ENCODE data around the gene CUZD1. TPM values are rescaled to one million over a fixed set of nuclear protein-coding genes. Genes with fewer than 3 reads are reported as not detected.

CUZD1 gene
- total RNA-seq (2012; rRNA removed) (0.36 and 0.56 TPM in 2 replicates), polyA plus RNA-seq (2012; rRNA removed) (0.56 and 0.67 TPM in 2 replicates), Bru-seq, nascent RNA (percentile 43 among the genes with signal in this experiment), BruChase-seq, experiment 1, labeled RNA remaining after a 6-hour chase (percentile 27 among the genes with signal in this experiment), BruChase-seq, experiment 2, labeled RNA remaining after a 2-hour chase (percentile 29 among the genes with signal in this experiment)
- polyA plus RNA-seq (2012; cell fraction: cytosol; rRNA removed): 0.07 and 0.10 TPM in 2 replicates
- polyA plus RNA-seq (2012; cell fraction: nucleus; rRNA removed; ENCODE audit: low replicate concordance): 0.62 and 3.9 TPM in 2 replicates
- long read RNA-seq, partial matches to known transcripts: 0 of 2 reads
- long read RNA-seq, other reads (novel, unspliced or antisense): 2 of 2 reads

DNA sequence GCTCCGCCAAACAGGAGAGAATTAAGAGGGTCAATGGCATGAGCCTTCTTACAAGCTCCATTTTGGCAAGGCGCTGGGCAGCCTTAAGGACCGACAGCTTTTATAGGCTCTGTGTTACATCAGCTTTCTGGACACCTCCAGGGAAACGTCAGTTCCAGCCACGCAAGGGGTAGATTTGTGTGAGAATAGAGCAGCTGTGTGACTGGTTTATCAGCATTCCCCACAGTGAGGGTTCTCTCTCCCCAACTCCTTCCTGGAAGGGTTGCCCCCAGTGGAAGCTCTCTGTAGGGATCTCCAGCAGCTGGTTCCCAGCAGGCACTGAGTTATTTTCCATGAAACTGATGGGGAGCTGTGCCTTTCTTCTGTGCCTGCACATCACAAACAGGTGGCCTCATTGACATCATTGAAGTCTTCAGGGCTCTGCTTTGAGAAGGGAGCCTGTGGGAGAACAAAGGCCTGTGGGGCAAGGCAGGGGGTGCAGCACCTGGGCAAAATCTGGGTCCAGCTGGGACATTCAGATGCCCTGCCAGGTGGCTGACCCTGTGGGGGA is at the start of gene CUZD1:
CUZD1 (minus strand) TSS at position 75 of the 550 bp plus-strand sequence; CDS start at position 61, 14 bp downstream.
- dilution Hi-C loops (cut with HindIII; ENCODE audit: low sequenced_read_pairs, unreplicated experiment) (no loop called here), in situ Hi-C loops (cut with MboI; ENCODE audit: low sequenced_read_pairs) (no loop called here), intact Hi-C loops (cut with micrococcal nuclease) (no loop called here)
- H2AFZ ChIP-seq (replicated peaks; ENCODE audit: low read length, poor library complexity): no peak within 1 kb of the TSS
- H2BK120ac ChIP-seq (ENCODE audit: low read depth, low read length): no peak within 1 kb of the TSS
- no peaks in the 10 kb centered on the region for H3K36me3 ChIP-seq (ENCODE audit: control insufficient read depth, insufficient read depth, low read length)
- peaks cover 5% of the 10 kb centered on the region; the same call in 1 of the 2 replicates for H3K9me1 ChIP-seq (ENCODE audit: insufficient read depth, low read length)
- H4K8ac ChIP-seq (ENCODE audit: low read depth in 2 of 2, low read length in 2 of 2): no peak within 1 kb of the TSS
- H4K5ac ChIP-seq (ENCODE audit: low read depth, low read length): no peak within 1 kb of the TSS
- peaks cover 9% of the 10 kb centered on the region; the same call in 1 of the 2 replicates for H3K4me1 ChIP-seq (ENCODE audit: control insufficient read depth, insufficient read depth, low read length)
- ATAC-seq (ENCODE audit: low read depth) (no peak), DNase-seq (no peak)
- no TSS peak for BruUV-seq (replicated peaks)
- H3K4me2 ChIP-seq (ENCODE audit: low read depth, low read length): no peak within 1 kb of the TSS
- no peak within 1 kb of the TSS for H3K4ac ChIP-seq (ENCODE audit: low read depth, low read length)
- H3K23ac ChIP-seq (ENCODE audit: low read depth, low read length): no peak within 1 kb of the TSS
- no peak within 1 kb of the TSS for H4K91ac ChIP-seq (ENCODE audit: insufficient read depth, low read depth, low read length)
- no peak within 1 kb of the TSS for H2AK9ac ChIP-seq (replicated peaks; ENCODE audit: low read depth, low read length, poor library complexity)
- H3K27ac ChIP-seq (ENCODE audit: insufficient read depth, low read length): no peak within 1 kb of the TSS
- H3K18ac ChIP-seq (ENCODE audit: low read depth, low read length): no peak within 1 kb of the TSS
- H3K4me3 ChIP-seq (ENCODE audit: insufficient read depth, low read depth, low read length): no peak within 1 kb of the TSS
- H4K20me1 ChIP-seq (ENCODE audit: insufficient read depth, low read length): no peaks in the 10 kb centered on the region
- H3K14ac ChIP-seq (replicated peaks; ENCODE audit: low read depth, low read length): no peak within 1 kb of the TSS
- CTCF ChIA-PET: no interaction called here
- no peak within 1 kb of the TSS for H2BK20ac ChIP-seq (ENCODE audit: low read depth, low read length)
- H3K9me3 ChIP-seq (ENCODE audit: control insufficient read depth, insufficient read depth, low read length): no peaks in the 10 kb centered on the region
- no peaks in the 10 kb centered on the region for H3K27me3 ChIP-seq (ENCODE audit: control insufficient read depth, insufficient read depth, low read length)
- no peak within 1 kb of the TSS for H2BK15ac ChIP-seq (ENCODE audit: low read depth, low read length)
- POLR2A ChIA-PET (ENCODE audit: unreplicated experiment): no interaction called here
- no peak within 1 kb of the TSS for H3K56ac ChIP-seq (ENCODE audit: extremely low read depth, insufficient read depth, low read length)
- no peak within 1 kb of the TSS for H2AK5ac ChIP-seq (ENCODE audit: low read depth, low read length)
- H3K79me1 ChIP-seq (ENCODE audit: low read depth in 1 of 2, low read length in 2 of 2): peaks cover 0 to 8% of the 10 kb centered on the region in 2 experiments; a peak in 3 of 4 replicates
- WGBS, 2 experiments (ENCODE audit: extremely low coverage in 2 of 2, insufficient read length in 1 of 2): 73% methylated on average over 3 of the region's 5 CpGs; no CpG with 5 or more reads in 1 of the 2 experiments
- no peak within 1 kb of the TSS for H2BK5ac ChIP-seq (ENCODE audit: low read depth, low read length, poor library complexity, severe bottlenecking)
- no peak within 1 kb of the TSS for H3K9ac ChIP-seq (ENCODE audit: low read depth, low read length)
- TF ChIP-seq, protein P1, sequence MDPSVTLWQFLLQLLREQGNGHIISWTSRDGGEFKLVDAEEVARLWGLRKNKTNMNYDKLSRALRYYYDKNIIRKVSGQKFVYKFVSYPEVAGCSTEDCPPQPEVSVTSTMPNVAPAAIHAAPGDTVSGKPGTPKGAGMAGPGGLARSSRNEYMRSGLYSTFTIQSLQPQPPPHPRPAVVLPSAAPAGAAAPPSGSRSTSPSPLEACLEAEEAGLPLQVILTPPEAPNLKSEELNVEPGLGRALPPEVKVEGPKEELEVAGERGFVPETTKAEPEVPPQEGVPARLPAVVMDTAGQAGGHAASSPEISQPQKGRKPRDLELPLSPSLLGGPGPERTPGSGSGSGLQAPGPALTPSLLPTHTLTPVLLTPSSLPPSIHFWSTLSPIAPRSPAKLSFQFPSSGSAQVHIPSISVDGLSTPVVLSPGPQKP (IDR thresholded peaks at IDR 0.05; ENCODE audit: borderline replicate concordance, low read depth, low read length): no peak
- TF ChIP-seq RAD21 (IDR thresholded peaks at IDR 0.05; ENCODE audit: low read length) (no peak), RFX5 (IDR thresholded peaks at IDR 0.05; ENCODE audit: low read depth, low read length) (no peak), NFE2L2 (IDR thresholded peaks at IDR 0.05; ENCODE audit: low read depth, low read length) (no peak), MAFK (IDR thresholded peaks at IDR 0.05; ENCODE audit: low read depth, low read length) (no peak), FOS (IDR thresholded peaks at IDR 0.05; ENCODE audit: low read depth, low read length) (no peak), MXI1 (IDR thresholded peaks at IDR 0.05; ENCODE audit: borderline replicate concordance, low read depth, low read length) (no peak), CEBPB (IDR thresholded peaks at IDR 0.05; ENCODE audit: low read depth, low read length) (no peak), BHLHE40 (IDR thresholded peaks at IDR 0.05; ENCODE audit: low read depth, low read length) (no peak), CTCF (conservative IDR thresholded peaks at IDR 0.05; ENCODE audit: low read depth, low read length) (no peak), RCOR1 (IDR thresholded peaks at IDR 0.05; ENCODE audit: insufficient replicate concordance, low read length) (no peak), MAZ (IDR thresholded peaks at IDR 0.05; ENCODE audit: borderline replicate concordance, low read depth, low read length) (no peak), POLR2A (IDR thresholded peaks at IDR 0.05; ENCODE audit: low read depth, low read length) (no peak), SMC3 (IDR thresholded peaks at IDR 0.05; ENCODE audit: low read depth, low read length) (no peak)
- TF ChIP-seq, protein P2, sequence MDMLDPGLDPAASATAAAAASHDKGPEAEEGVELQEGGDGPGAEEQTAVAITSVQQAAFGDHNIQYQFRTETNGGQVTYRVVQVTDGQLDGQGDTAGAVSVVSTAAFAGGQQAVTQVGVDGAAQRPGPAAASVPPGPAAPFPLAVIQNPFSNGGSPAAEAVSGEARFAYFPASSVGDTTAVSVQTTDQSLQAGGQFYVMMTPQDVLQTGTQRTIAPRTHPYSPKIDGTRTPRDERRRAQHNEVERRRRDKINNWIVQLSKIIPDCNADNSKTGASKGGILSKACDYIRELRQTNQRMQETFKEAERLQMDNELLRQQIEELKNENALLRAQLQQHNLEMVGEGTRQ (IDR thresholded peaks at IDR 0.05; ENCODE audit: low read depth, low read length): no peak
